GM23338 (cell line): ENCODE measurements around the gene SCN4B. TPM values are rescaled to one million over a fixed set of nuclear protein-coding genes. Genes with fewer than 3 reads are reported as not detected.

Experiments
- ATAC-seq: fragments of 200-7000 bp; cut with Tn5 transposase; 3 replicates; pipeline ENCODE4 v1.9.1; 2020
- DNase-seq: peaks from one replicate; pipeline ENCODE4 v3.0.0-alpha.2; 2015; ENCODE audit warnings: low spot score
- H2AFZ ChIP-seq: fragments of 200-600 bp; sonication (generic); 2 replicates; pipeline ENCODE4 v1.8.0; 2016; ENCODE audit warnings: antibody characterized with exemption, mild to moderate bottlenecking, moderate library complexity
- H3F3A ChIP-seq: fragments of 200-600 bp; sonication (generic); replicated peaks from 2 replicates; pipeline ENCODE4 v1.8.0; 2017; ENCODE audit warnings: antibody characterized with exemption, mixed run types, low read depth
- H3K27ac ChIP-seq: fragments of 200-600 bp; sonication (generic); 2 replicates; pipeline ENCODE4 v1.6.1; 2016; ENCODE audit warnings: low read depth
- H3K27me3 ChIP-seq: fragments of 200-600 bp; sonication (generic); 2 replicates; pipeline ENCODE4 v1.8.0; 2016; ENCODE audit warnings: mild to moderate bottlenecking, mixed run types, moderate library complexity; ENCODE audit not compliant: insufficient read depth
- H3K36me3 ChIP-seq: fragments of 200-600 bp; sonication (generic); 2 replicates; pipeline ENCODE4 v1.8.0; 2016; ENCODE audit warnings: mild to moderate bottlenecking; ENCODE audit not compliant: insufficient read depth
- H3K4me1 ChIP-seq: fragments of 200-600 bp; sonication (generic); 2 replicates; pipeline ENCODE4 v1.8.0; 2016; ENCODE audit warnings: mild to moderate bottlenecking, moderate library complexity; ENCODE audit not compliant: insufficient read depth
- H3K4me2 ChIP-seq: fragments of 200-600 bp; sonication (generic); 2 replicates; pipeline ENCODE4 v1.7.1; 2017; ENCODE audit warnings: mixed run types
- H3K4me3 ChIP-seq: fragments of 200-600 bp; sonication (generic); 2 replicates; pipeline ENCODE4 v1.6.1; 2016; ENCODE audit warnings: mixed run types
- H3K79me2 ChIP-seq: fragments of 200-600 bp; sonication (generic); replicated peaks from 2 replicates; pipeline ENCODE4 v1.8.0; 2017; ENCODE audit warnings: mild to moderate bottlenecking; ENCODE audit not compliant: insufficient read depth
- H3K9me2 ChIP-seq: fragments of 200-600 bp; sonication (generic); 2 replicates; pipeline ENCODE4 v1.8.0; 2017; ENCODE audit not compliant: insufficient read depth
- H4K20me1 ChIP-seq: fragments of 200-600 bp; sonication (generic); replicated peaks from 2 replicates; pipeline ENCODE4 v1.8.0; 2017; ENCODE audit warnings: mild to moderate bottlenecking; ENCODE audit not compliant: insufficient read depth
- H3K27ac Mint-ChIP-seq: 2 replicates; pipeline ENCODE4 v1.8.0; 2020; ENCODE audit warnings: inconsistent platforms, mild to moderate bottlenecking, moderate library complexity, mixed read lengths
- H3K27me3 Mint-ChIP-seq: 3 replicates; pipeline ENCODE4 v1.8.0; 2022; ENCODE audit warnings: low read depth, mild to moderate bottlenecking, moderate library complexity, mixed read lengths, inconsistent platforms; ENCODE audit not compliant: insufficient read depth, poor library complexity
- H3K36me3 Mint-ChIP-seq: 3 replicates; pipeline ENCODE4 v1.8.0; 2021; ENCODE audit warnings: low read depth, mild to moderate bottlenecking, inconsistent platforms, moderate library complexity, mixed read lengths
- H3K4me1 Mint-ChIP-seq: 3 replicates; pipeline ENCODE4 v1.8.0; 2020; ENCODE audit warnings: mild to moderate bottlenecking, inconsistent platforms, mixed read lengths
- H3K4me3 Mint-ChIP-seq: 3 replicates; pipeline ENCODE4 v1.8.0; 2021; ENCODE audit warnings: moderate library complexity, mild to moderate bottlenecking, inconsistent platforms, mixed read lengths
- H3K9me3 Mint-ChIP-seq: 3 replicates; pipeline ENCODE4 v1.8.0; 2020; ENCODE audit warnings: moderate library complexity, mild to moderate bottlenecking, inconsistent platforms, mixed read lengths
- CREB1 ChIP-seq: fragments of 250-450 bp; sonication (Bioruptor Pico); IDR thresholded peaks from 2 replicates; pipeline ENCODE4 v1.5.0; 2020; ENCODE audit warnings: low read depth, mild to moderate bottlenecking, moderate library complexity
- CTCF ChIP-seq, 2 experiments: fragments of 200-600 bp in 1 of 2; sonication (generic) in 1 of 2; conservative IDR thresholded peaks; 2 replicates each; pipeline versions ENCODE4 v1.5.1 to v1.6.1; 2016 to 2017; ENCODE audit warnings: antibody characterized with exemption in 2 of 2, low read depth in 2 of 2, mild to moderate bottlenecking in 2 of 2, moderate library complexity in 1 of 2
- EZH2 ChIP-seq: fragments of 200-600 bp; sonication (generic); IDR thresholded peaks from one replicate; pipeline ENCODE4 v1.8.0; 2017; ENCODE audit warnings: antibody characterized with exemption, mild to moderate bottlenecking, low read depth; ENCODE audit not compliant: unreplicated experiment
- EZH2phosphoT487 ChIP-seq: fragments of 200-600 bp; sonication (generic); IDR thresholded peaks from one replicate; pipeline ENCODE4 v1.8.1; 2018; ENCODE audit warnings: antibody characterized with exemption; ENCODE audit not compliant: unreplicated experiment
- JUNB ChIP-seq: IDR thresholded peaks from one replicate; pipeline ENCODE4 v1.6.1; 2016; ENCODE audit warnings: antibody characterized with exemption; ENCODE audit not compliant: unreplicated experiment
- NANOG ChIP-seq: IDR thresholded peaks from 2 replicates; pipeline ENCODE4 v1.6.1; 2016; ENCODE audit warnings: antibody characterized with exemption, borderline replicate concordance
- REST ChIP-seq: IDR thresholded peaks from one replicate; pipeline ENCODE4 v1.6.1; 2018; ENCODE audit warnings: antibody characterized with exemption; ENCODE audit not compliant: unreplicated experiment
- STAT1 ChIP-seq: IDR thresholded peaks from one replicate; pipeline ENCODE4 v1.6.1; 2016; ENCODE audit warnings: antibody characterized with exemption; ENCODE audit not compliant: unreplicated experiment
- ZNF462 ChIP-seq: fragments of 250-450 bp; sonication (Bioruptor Pico); IDR thresholded peaks from 2 replicates; pipeline ENCODE4 v1.5.0; 2020; ENCODE audit warnings: mild to moderate bottlenecking, moderate library complexity
- polyA plus RNA-seq: library from polyadenylated mRNA; unstranded; fragments of >200 nt; fragmentation: Nextera tagmentation; extraction: Ambion mirVana; gene quantifications from 2 replicates; pipeline ENCODE4 v1.2.1, GENCODE V29; 2016
- total RNA-seq: library from RNA; depleted of rRNA; stranded (reverse); fragments of >200 nt; shearing (Covaris generic); gene quantifications from 2 replicates; pipeline ENCODE4 v1.2.3, GENCODE V29; 2014
- TF ChIP-seq, protein P1 (sequence below): IDR thresholded peaks from 2 replicates; pipeline ENCODE4 v1.6.1; 2016; ENCODE audit warnings: antibody characterized with exemption

SCN4B gene
- total and polyA plus RNA-seq, 2 experiments from 2014 or later, result 0.45 to 3.0 TPM

DNA sequence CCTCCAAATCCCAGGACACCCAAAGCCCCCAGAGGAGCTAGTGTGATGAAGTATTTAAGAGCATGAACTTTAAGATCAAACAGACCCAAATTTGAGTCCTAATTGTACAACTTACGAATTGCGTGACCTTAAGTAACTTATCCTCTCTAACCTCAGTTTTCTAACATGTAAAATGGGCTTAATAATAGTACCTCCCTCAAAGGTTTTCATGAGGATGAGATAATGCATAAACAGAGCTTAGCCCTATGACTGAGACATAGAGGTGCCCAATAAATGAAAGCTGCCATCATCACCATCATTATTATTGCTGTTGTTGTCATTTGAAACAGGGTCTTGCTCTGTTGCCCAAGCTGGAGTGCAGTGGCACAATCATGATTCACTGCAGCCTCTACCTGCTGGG lies 14.6 kb upstream of the SCN4B start (continued):
- no peak for TF ChIP-seq EZH2phosphoT487
- no peak for TF ChIP-seq CREB1 (CRISPR knock-in tag)
- no peak for TF ChIP-seq EZH2
- no peak for TF ChIP-seq STAT1
- no peak for TF ChIP-seq JUNB

GRCh38 chr11:118166641-118167040 lies 14.0 kb upstream of the SCN4B start:
- no peaks in the 10 kb centered on the region; the same call in 1 of the 2 replicates for H4K20me1 ChIP-seq
- no peak for DNase-seq
- H3K27me3 ChIP-seq, result peaks cover 48% of the 10 kb centered on the region
- Mint-ChIP-seq H3K27ac (no peak overlapping the region), H3K36me3 (no peaks in the 10 kb centered on the region), H3K27me3 (peaks cover 25% of the 10 kb centered on the region), H3K4me1 (peaks cover 23% of the 10 kb centered on the region), H3K9me3 (no peaks in the 10 kb centered on the region), H3K4me3 (no peak overlapping the region)
- no peak for ATAC-seq
- H3K79me2 ChIP-seq, result no peaks in the 10 kb centered on the region
- no peak overlapping the region for H3K4me2 ChIP-seq
- peaks cover 13% of the 10 kb centered on the region for H3K4me1 ChIP-seq
- H2AFZ ChIP-seq, result no peak overlapping the region
- H3K4me3 ChIP-seq, result no peak overlapping the region
- no peaks in the 10 kb centered on the region for H3K36me3 ChIP-seq
- no peak for TF ChIP-seq CTCF (conservative IDR thresholded peaks at IDR 0.05; ENCODE audit: low read depth in 2 of 2)
- TF ChIP-seq CREB1 (CRISPR knock-in tag), result no peak
- no peak for TF ChIP-seq REST
- no peak for TF ChIP-seq STAT1
- no peak for TF ChIP-seq NANOG
- TF ChIP-seq, protein P1, sequence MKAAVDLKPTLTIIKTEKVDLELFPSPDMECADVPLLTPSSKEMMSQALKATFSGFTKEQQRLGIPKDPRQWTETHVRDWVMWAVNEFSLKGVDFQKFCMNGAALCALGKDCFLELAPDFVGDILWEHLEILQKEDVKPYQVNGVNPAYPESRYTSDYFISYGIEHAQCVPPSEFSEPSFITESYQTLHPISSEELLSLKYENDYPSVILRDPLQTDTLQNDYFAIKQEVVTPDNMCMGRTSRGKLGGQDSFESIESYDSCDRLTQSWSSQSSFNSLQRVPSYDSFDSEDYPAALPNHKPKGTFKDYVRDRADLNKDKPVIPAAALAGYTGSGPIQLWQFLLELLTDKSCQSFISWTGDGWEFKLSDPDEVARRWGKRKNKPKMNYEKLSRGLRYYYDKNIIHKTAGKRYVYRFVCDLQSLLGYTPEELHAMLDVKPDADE, result no peak
- TF ChIP-seq EZH2phosphoT487, result no peak
- no peak for TF ChIP-seq ZNF462 (CRISPR knock-in tag)
- no peak for TF ChIP-seq JUNB
- no peaks in the 10 kb centered on the region for H3K9me2 ChIP-seq
- H3K27ac ChIP-seq, result no peak overlapping the region
- H3F3A ChIP-seq, result no peaks in the 10 kb centered on the region
